CD14-positive monocyte (primary cell): ENCODE results near the gene NME8. TPM values are rescaled to one million over a fixed set of nuclear protein-coding genes. Genes with fewer than 3 reads are reported as not detected.

ENCODE experiments used
- DNase-seq, 3 donors: peaks; one replicate each; pipeline ENCODE4 v3.0.0-alpha.2; 2011 to 2022
- H2AFZ ChIP-seq: 2 replicates; pipeline ENCODE4 v1.6.0; 2012; ENCODE audit warnings: mild to moderate bottlenecking, low read depth, low read length, inconsistent platforms; ENCODE audit not compliant: insufficient read depth, poor library complexity, severe bottlenecking
- H3K27ac ChIP-seq, 2 donors: 1 replicate in 1 of 2; 2 replicates in 1 of 2; pipeline ENCODE4 v1.5.1; 2012 to 2013; ENCODE audit warnings: low read length in 2 of 2, control low read depth in 1 of 2, inconsistent platforms in 1 of 2, low read depth in 1 of 2, mild to moderate bottlenecking in 1 of 2
- H3K27me3 ChIP-seq, 2 donors: one replicate each; pipeline versions ENCODE4 v1.6.0 to v1.6.1; 2011 to 2013; ENCODE audit warnings: low read length in 2 of 2; ENCODE audit not compliant: control insufficient read depth in 2 of 2, insufficient read depth in 2 of 2
- H3K36me3 ChIP-seq, 2 donors: replicated peaks in 1 of 2; 1 replicate in 1 of 2; 2 replicates in 1 of 2; pipeline versions ENCODE4 v1.5.1 to v1.6.1; 2012 to 2013; ENCODE audit warnings: low read length in 2 of 2, control low read depth in 1 of 2, inconsistent platforms in 1 of 2, mild to moderate bottlenecking in 1 of 2; ENCODE audit not compliant: insufficient read depth in 2 of 2, control insufficient read depth in 1 of 2
- H3K4me1 ChIP-seq, 2 donors: 1 replicate in 1 of 2; 2 replicates in 1 of 2; pipeline versions ENCODE4 v1.5.1 to v1.6.1; 2012 to 2013; ENCODE audit warnings: low read length in 2 of 2, control low read depth in 1 of 2, inconsistent platforms in 1 of 2, mild to moderate bottlenecking in 1 of 2, moderate library complexity in 1 of 2; ENCODE audit not compliant: insufficient read depth in 2 of 2, control insufficient read depth in 1 of 2
- H3K4me2 ChIP-seq: replicated peaks from 2 replicates; pipeline ENCODE3; 2012; ENCODE audit warnings: low read length, moderate library complexity, mild to moderate bottlenecking; ENCODE audit not compliant: poor library complexity, severe bottlenecking; ENCODE audit errors: extremely low read depth
- H3K4me3 ChIP-seq, 3 experiments: fragments of 200-600 bp in 1 of 3; sonication (generic) in 1 of 3; replicated peaks in 1 of 3; 1 replicate in 2 of 3; 2 replicates in 1 of 3; pipeline ENCODE4 v1.5.1; 2011 to 2013; ENCODE audit warnings: low read length in 3 of 3, mild to moderate bottlenecking in 3 of 3, control low read depth in 2 of 3, low read depth in 2 of 3, inconsistent platforms in 1 of 3, moderate library complexity in 1 of 3
- H3K79me2 ChIP-seq: 2 replicates; pipeline ENCODE4 v1.6.0; 2012; ENCODE audit warnings: mild to moderate bottlenecking, control low read depth, inconsistent platforms, low read length, moderate library complexity; ENCODE audit not compliant: insufficient read depth
- H3K9ac ChIP-seq: 2 replicates; pipeline ENCODE4 v1.6.0; 2017; ENCODE audit warnings: low read length, mild to moderate bottlenecking; ENCODE audit not compliant: insufficient read depth, poor library complexity, severe bottlenecking
- H3K9me3 ChIP-seq, 2 donors: replicated peaks in 1 of 2; 1 replicate in 1 of 2; 2 replicates in 1 of 2; pipeline versions ENCODE4 v1.5.1 to v1.6.1; 2012 to 2013; ENCODE audit warnings: low read length in 2 of 2, control low read depth in 1 of 2; ENCODE audit not compliant: control insufficient read depth in 1 of 2, insufficient read depth in 1 of 2
- H4K20me1 ChIP-seq: 2 replicates; pipeline ENCODE4 v1.6.0; 2012; ENCODE audit warnings: mild to moderate bottlenecking, low read length, control low read depth, moderate library complexity; ENCODE audit not compliant: insufficient read depth
- H3K27ac Mint-ChIP-seq, 7 donors: one replicate each; pipeline ENCODE4 v1.8.0; 2020; ENCODE audit warnings: mild to moderate bottlenecking in 7 of 7, mixed read lengths in 7 of 7, moderate library complexity in 6 of 7, inconsistent platforms in 2 of 7
- H3K27me3 Mint-ChIP-seq, 3 donors: one replicate each; pipeline ENCODE4 v1.8.0; 2021 to 2022; ENCODE audit warnings: low read depth in 3 of 3, mild to moderate bottlenecking in 3 of 3, mixed read lengths in 3 of 3, moderate library complexity in 3 of 3, inconsistent platforms in 1 of 3
- H3K36me3 Mint-ChIP-seq, 2 donors: one replicate each; pipeline ENCODE4 v1.8.0; 2020; ENCODE audit warnings: mixed read lengths in 2 of 2, inconsistent platforms in 1 of 2, mild to moderate bottlenecking in 1 of 2
- H3K4me1 Mint-ChIP-seq: one replicate; pipeline ENCODE4 v1.8.0; 2020; ENCODE audit warnings: mild to moderate bottlenecking, mixed read lengths
- H3K4me3 Mint-ChIP-seq, 2 donors: one replicate each; pipeline ENCODE4 v1.8.0; 2020; ENCODE audit warnings: mild to moderate bottlenecking in 2 of 2, mixed read lengths in 2 of 2, moderate library complexity in 1 of 2
- H3K9me3 Mint-ChIP-seq, 7 donors: one replicate each; pipeline ENCODE4 v1.8.0; 2020 to 2022; ENCODE audit warnings: mixed read lengths in 7 of 7, mild to moderate bottlenecking in 6 of 7, moderate library complexity in 6 of 7, inconsistent platforms in 2 of 7
- WGBS: methylation state at CpG from one replicate; pipeline ENCODE4 v1.1.5; 2013; ENCODE audit warnings: missing lambda C conversion rate; ENCODE audit not compliant: insufficient coverage; 5-methylcytosine and 5-hydroxymethylcytosine counted together
- intact Hi-C, 2 donors: fragments of 100-400 bp; cut with micrococcal nuclease; formaldehyde crosslinking; loops; one replicate each; pipeline versions ENCODE4 v1.15.0 to v1.15.1; 2023
- polyA plus RNA-seq, 3 donors: library from polyadenylated mRNA; depleted of rRNA in 1 of 3; unstranded in 2 of 3; stranded (reverse) in 1 of 3; fragments of 300-500 nt in 2 of 3; fragments of >200 nt in 1 of 3; fragmentation: Illumina TruSeq in 2 of 3; gene quantifications; 1 replicate in 2 of 3; 2 replicates in 1 of 3; pipeline ENCODE4 v1.2.3, GENCODE V29; 2012 to 2021
- TF ChIP-seq, protein P1 (sequence below): fragments of 200-600 bp; IDR thresholded peaks from one replicate; pipeline ENCODE4 v1.8.0; 2022; ENCODE audit warnings: antibody characterized with exemption, mild to moderate bottlenecking

The NME8 gene
- polyA plus RNA-seq, 3 donors: 3.2 to 8.8 (median 4.8) TPM

DNA sequence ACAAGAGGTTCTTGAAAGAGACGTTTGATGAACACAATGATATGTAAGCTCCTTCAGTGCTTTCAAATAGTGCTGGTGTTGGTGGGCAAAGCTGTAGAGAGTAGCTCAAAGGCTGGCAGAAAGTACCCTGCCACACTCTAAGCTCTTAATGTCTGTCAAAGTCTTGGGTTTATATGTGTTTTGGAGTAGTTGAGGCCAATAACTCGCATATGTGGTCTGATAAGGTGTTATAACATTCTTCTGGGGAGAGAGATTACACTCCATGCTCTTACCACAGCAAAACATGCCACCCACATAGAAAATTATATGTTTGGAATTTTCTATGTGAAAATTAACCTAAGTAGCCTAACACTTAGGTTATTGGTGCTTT lies 30.8 kb upstream of the NME8 start:
- no peak for DNase-seq
- Histone ChIP-seq H3K79me2 (no peaks in the 10 kb centered on the region), H3K27me3 (no peaks in the 10 kb centered on the region), H3K9ac (no peak overlapping the region), H3K27ac (no peak overlapping the region), H3K4me1 (no peaks in the 10 kb centered on the region), H4K20me1 (no peaks in the 10 kb centered on the region), H3K9me3 (no peaks in the 10 kb centered on the region), H2AFZ (no peak overlapping the region), H3K4me2 (no peak overlapping the region), H3K36me3 (peaks cover 0 to 9% of the 10 kb centered on the region in 2 donors), H3K4me3 (no peak overlapping the region)
- H3K4me3 Mint-ChIP-seq: no peak overlapping the region
- peaks cover 5% of the 10 kb centered on the region for H3K4me1 Mint-ChIP-seq
- TF ChIP-seq, protein P1, sequence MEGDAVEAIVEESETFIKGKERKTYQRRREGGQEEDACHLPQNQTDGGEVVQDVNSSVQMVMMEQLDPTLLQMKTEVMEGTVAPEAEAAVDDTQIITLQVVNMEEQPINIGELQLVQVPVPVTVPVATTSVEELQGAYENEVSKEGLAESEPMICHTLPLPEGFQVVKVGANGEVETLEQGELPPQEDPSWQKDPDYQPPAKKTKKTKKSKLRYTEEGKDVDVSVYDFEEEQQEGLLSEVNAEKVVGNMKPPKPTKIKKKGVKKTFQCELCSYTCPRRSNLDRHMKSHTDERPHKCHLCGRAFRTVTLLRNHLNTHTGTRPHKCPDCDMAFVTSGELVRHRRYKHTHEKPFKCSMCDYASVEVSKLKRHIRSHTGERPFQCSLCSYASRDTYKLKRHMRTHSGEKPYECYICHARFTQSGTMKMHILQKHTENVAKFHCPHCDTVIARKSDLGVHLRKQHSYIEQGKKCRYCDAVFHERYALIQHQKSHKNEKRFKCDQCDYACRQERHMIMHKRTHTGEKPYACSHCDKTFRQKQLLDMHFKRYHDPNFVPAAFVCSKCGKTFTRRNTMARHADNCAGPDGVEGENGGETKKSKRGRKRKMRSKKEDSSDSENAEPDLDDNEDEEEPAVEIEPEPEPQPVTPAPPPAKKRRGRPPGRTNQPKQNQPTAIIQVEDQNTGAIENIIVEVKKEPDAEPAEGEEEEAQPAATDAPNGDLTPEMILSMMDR: no peak
- peak overlapping the region in 2 of 7 donors; percentile 11 to 32 for H3K27ac Mint-ChIP-seq
- peaks cover 15 to 32% of the 10 kb centered on the region in 2 donors for H3K36me3 Mint-ChIP-seq
- H3K27me3 Mint-ChIP-seq: peaks cover 0 to 2% (median 0%) of the 10 kb centered on the region in 3 donors
- intact Hi-C loops: no loop called here
- H3K9me3 Mint-ChIP-seq: peaks cover 5 to 7% (median 6%) of the 10 kb centered on the region in 7 donors
- 60% methylated on average over 1 of the region's 2 CpGs for WGBS

GRCh38 chr7:37817996-37818720 lies 30.2 kb upstream of the NME8 start:
- Histone ChIP-seq H3K36me3 (peaks cover 0 to 9% of the 10 kb centered on the region in 2 donors), H3K27me3 (no peaks in the 10 kb centered on the region), H3K4me2 (no peak overlapping the region), H3K4me1 (no peaks in the 10 kb centered on the region), H3K27ac (no peak overlapping the region), H2AFZ (no peak overlapping the region), H3K9ac (no peak overlapping the region), H3K79me2 (no peaks in the 10 kb centered on the region), H4K20me1 (no peaks in the 10 kb centered on the region), H3K4me3 (no peak overlapping the region), H3K9me3 (no peaks in the 10 kb centered on the region)
- H3K4me3 Mint-ChIP-seq: no peak overlapping the region
- TF ChIP-seq, protein P1: no peak
- intact Hi-C loops: no loop called here
- 93% methylated on average over 4 of the region's 5 CpGs for WGBS
- H3K9me3 Mint-ChIP-seq: peaks cover 5 to 7% (median 6%) of the 10 kb centered on the region in 7 donors
- peaks cover 5% of the 10 kb centered on the region for H3K4me1 Mint-ChIP-seq
- peaks cover 16 to 35% of the 10 kb centered on the region in 2 donors for H3K36me3 Mint-ChIP-seq
- peaks cover 0 to 2% (median 0%) of the 10 kb centered on the region in 3 donors for H3K27me3 Mint-ChIP-seq
- peak in 2 of 3 donors; percentile 14 to 56 for DNase-seq
- no peak overlapping the region for H3K27ac Mint-ChIP-seq
